WTC11 (cell line): ENCODE results near the gene RGS6. TPM values are rescaled to one million over a fixed set of nuclear protein-coding genes. Genes with fewer than 3 reads are reported as not detected.

Experiments
- ATAC-seq: fragments of 200-7000 bp; cut with Tn5 transposase; 2 replicates; pipeline ENCODE4 v1.10.0; 2021; ENCODE audit warnings: mild to moderate bottlenecking, moderate library complexity
- CTCF ChIA-PET: fragments of 300-600 bp; sonication (Branson Sonifier 250); formaldehyde crosslinking; loops from one replicate; lab custom pipeline; 2021; ENCODE audit warnings: antibody characterized with exemption; lab: Charles Lee
- POLR2A ChIA-PET: fragments of 350-600 bp; sonication (Branson Sonifier 250); formaldehyde crosslinking; loops from one replicate; lab custom pipeline; 2021; ENCODE audit warnings: antibody characterized with exemption; lab: Charles Lee
- DNase-seq: peaks from one replicate; pipeline ENCODE4 v3.0.0; 2021; ENCODE audit warnings: low spot score
- H3K27ac Mint-ChIP-seq: 2 replicates; pipeline ENCODE4 v1.8.0; 2021; ENCODE audit warnings: mixed read lengths
- H3K27me3 Mint-ChIP-seq: 2 replicates; pipeline ENCODE4 v1.8.0; 2021; ENCODE audit warnings: low read depth, mild to moderate bottlenecking, moderate library complexity, mixed read lengths
- H3K36me3 Mint-ChIP-seq: 2 replicates; pipeline ENCODE4 v1.8.0; 2021; ENCODE audit warnings: mixed read lengths
- H3K4me1 Mint-ChIP-seq: 2 replicates; pipeline ENCODE4 v1.8.0; 2022; ENCODE audit warnings: mixed read lengths
- H3K4me3 Mint-ChIP-seq: 2 replicates; pipeline ENCODE4 v1.8.0; 2021; ENCODE audit warnings: mild to moderate bottlenecking, moderate library complexity, mixed read lengths
- H3K9me3 Mint-ChIP-seq: 2 replicates; pipeline ENCODE4 v1.8.0; 2021; ENCODE audit warnings: mixed read lengths
- ERG ChIP-seq: fragments of 250-450 bp; sonication (Bioruptor Pico); IDR thresholded peaks from 2 replicates; pipeline ENCODE4 v1.8.0; 2021; ENCODE audit warnings: mild to moderate bottlenecking
- ESRRA ChIP-seq: sonication (generic); formaldehyde crosslinking; IDR thresholded peaks from 2 replicates; pipeline ENCODE4 v1.8.1; 2022; ENCODE audit warnings: mild to moderate bottlenecking, missing genetic modification reagents, borderline replicate concordance
- ETV6 ChIP-seq: sonication (generic); formaldehyde crosslinking; IDR thresholded peaks from 2 replicates; pipeline ENCODE4 v1.8.1; 2022; ENCODE audit warnings: mild to moderate bottlenecking, missing genetic modification reagents
- FOXJ3 ChIP-seq: sonication (generic); formaldehyde crosslinking; IDR thresholded peaks from 2 replicates; pipeline ENCODE4 v1.9.0; 2021; ENCODE audit warnings: missing genetic modification reagents, mild to moderate bottlenecking, borderline replicate concordance
- FOXP1 ChIP-seq: sonication (generic); formaldehyde crosslinking; IDR thresholded peaks from 2 replicates; pipeline ENCODE4 v1.8.0; 2022; ENCODE audit warnings: missing genetic modification reagents, mild to moderate bottlenecking, moderate library complexity, borderline replicate concordance
- GTF2I ChIP-seq: fragments of 250-450 bp; sonication (Bioruptor Pico); conservative IDR thresholded peaks from 2 replicates; pipeline ENCODE4 v1.4.0; 2021; ENCODE audit warnings: mild to moderate bottlenecking
- HMGXB4 ChIP-seq: sonication (generic); formaldehyde crosslinking; IDR thresholded peaks from 2 replicates; pipeline ENCODE4 v1.8.1; 2023; ENCODE audit warnings: mild to moderate bottlenecking, moderate library complexity, missing genetic modification reagents
- JUN ChIP-seq: sonication (generic); formaldehyde crosslinking; IDR thresholded peaks from 2 replicates; pipeline ENCODE4 v1.8.0; 2023; ENCODE audit warnings: mild to moderate bottlenecking, missing genetic modification reagents
- NFATC4 ChIP-seq: fragments of 250-450 bp; sonication (Bioruptor Pico); IDR thresholded peaks from 2 replicates; pipeline ENCODE4 v1.9.0; 2021; ENCODE audit warnings: mild to moderate bottlenecking
- NR1H2 ChIP-seq: sonication (generic); formaldehyde crosslinking; IDR thresholded peaks from 2 replicates; pipeline ENCODE4 v1.9.0; 2021; ENCODE audit warnings: mild to moderate bottlenecking, moderate library complexity, missing genetic modification reagents
- PREB ChIP-seq: sonication (generic); formaldehyde crosslinking; IDR thresholded peaks from 2 replicates; pipeline ENCODE4 v1.8.1; 2022; ENCODE audit warnings: mild to moderate bottlenecking, missing genetic modification reagents, moderate library complexity, borderline replicate concordance
- TEAD4 ChIP-seq: sonication (generic); formaldehyde crosslinking; IDR thresholded peaks from 2 replicates; pipeline ENCODE4 v1.8.0; 2022; ENCODE audit warnings: mild to moderate bottlenecking, missing genetic modification reagents
- TP53 ChIP-seq: sonication (generic); formaldehyde crosslinking; IDR thresholded peaks from 2 replicates; pipeline ENCODE4 v1.8.1; 2023; ENCODE audit warnings: mild to moderate bottlenecking, missing genetic modification reagents
- USF2 ChIP-seq: sonication (generic); formaldehyde crosslinking; IDR thresholded peaks from 2 replicates; pipeline ENCODE4 v1.8.1; 2023; ENCODE audit warnings: mild to moderate bottlenecking, missing genetic modification reagents, moderate library complexity
- ZNF121 ChIP-seq: sonication (generic); formaldehyde crosslinking; IDR thresholded peaks from 2 replicates; pipeline ENCODE4 v1.8.0; 2023; ENCODE audit warnings: missing genetic modification reagents
- ZNF138 ChIP-seq: sonication (generic); formaldehyde crosslinking; conservative IDR thresholded peaks from 2 replicates; pipeline ENCODE4 v1.8.1; 2022; ENCODE audit warnings: mild to moderate bottlenecking, moderate library complexity, missing genetic modification reagents
- ZNF232 ChIP-seq: sonication (generic); formaldehyde crosslinking; IDR thresholded peaks from 2 replicates; pipeline ENCODE4 v1.8.0; 2022; ENCODE audit warnings: mild to moderate bottlenecking, missing genetic modification reagents
- ZNF263 ChIP-seq: sonication (generic); formaldehyde crosslinking; IDR thresholded peaks from 2 replicates; pipeline ENCODE4 v1.8.1; 2022; ENCODE audit warnings: low read depth, mild to moderate bottlenecking, moderate library complexity, missing genetic modification reagents
- ZNF512 ChIP-seq: sonication (generic); formaldehyde crosslinking; IDR thresholded peaks from 2 replicates; pipeline ENCODE4 v1.8.1; 2022; ENCODE audit warnings: missing genetic modification reagents, borderline replicate concordance
- ZSCAN18 ChIP-seq: fragments of 250-450 bp; sonication (Bioruptor Pico); IDR thresholded peaks from 2 replicates; pipeline ENCODE4 v2.1.2; 2022; ENCODE audit warnings: mild to moderate bottlenecking, moderate library complexity
- total RNA-seq: library from RNA; stranded (reverse); gene quantifications from 3 replicates; pipeline ENCODE4 v1.2.3, GENCODE V29; 2021
- TF ChIP-seq, protein P1 (sequence below): fragments of 250-450 bp; sonication (Bioruptor Pico); IDR thresholded peaks from 2 replicates; pipeline ENCODE4 v1.9.0; 2021; ENCODE audit warnings: mild to moderate bottlenecking
- TF ChIP-seq, protein P2 (sequence below): sonication (generic); formaldehyde crosslinking; IDR thresholded peaks from 2 replicates; pipeline ENCODE4 v1.8.0; 2023; ENCODE audit warnings: mild to moderate bottlenecking, missing genetic modification reagents

The RGS6 gene
- total RNA-seq, 1 experiment from 2014 or later = 1.0 TPM

- Mint-ChIP-seq H3K27ac (no peak overlapping the region), H3K4me1 (no peaks in the 10 kb centered on the region), H3K4me3 (no peak overlapping the region), H3K27me3 (no peaks in the 10 kb centered on the region; the same call in 1 of the 2 replicates), H3K9me3 (peaks cover 15% of the 10 kb centered on the region), H3K36me3 (no peaks in the 10 kb centered on the region)
- DNase-seq = no peak
- TF ChIP-seq ZNF138 (CRISPR knock-in tag) = no peak
- no peak for TF ChIP-seq ZSCAN18 (CRISPR knock-in tag)
- TF ChIP-seq, protein P1, sequence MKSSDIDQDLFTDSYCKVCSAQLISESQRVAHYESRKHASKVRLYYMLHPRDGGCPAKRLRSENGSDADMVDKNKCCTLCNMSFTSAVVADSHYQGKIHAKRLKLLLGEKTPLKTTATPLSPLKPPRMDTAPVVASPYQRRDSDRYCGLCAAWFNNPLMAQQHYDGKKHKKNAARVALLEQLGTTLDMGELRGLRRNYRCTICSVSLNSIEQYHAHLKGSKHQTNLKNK (CRISPR knock-in tag) = no peak
- no peak for TF ChIP-seq ZNF232 (CRISPR knock-in tag)
- TF ChIP-seq FOXP1 = no peak
- no peak for TF ChIP-seq ZNF512 (CRISPR knock-in tag)
- TF ChIP-seq TP53 = no peak
- no peak for ATAC-seq
- CTCF ChIA-PET = no interaction called here
- POLR2A ChIA-PET = no interaction called here
These were observed 179.7 kb downstream of the RGS6 start for GRCh38 chr14:72111911-72112310.

DNA sequence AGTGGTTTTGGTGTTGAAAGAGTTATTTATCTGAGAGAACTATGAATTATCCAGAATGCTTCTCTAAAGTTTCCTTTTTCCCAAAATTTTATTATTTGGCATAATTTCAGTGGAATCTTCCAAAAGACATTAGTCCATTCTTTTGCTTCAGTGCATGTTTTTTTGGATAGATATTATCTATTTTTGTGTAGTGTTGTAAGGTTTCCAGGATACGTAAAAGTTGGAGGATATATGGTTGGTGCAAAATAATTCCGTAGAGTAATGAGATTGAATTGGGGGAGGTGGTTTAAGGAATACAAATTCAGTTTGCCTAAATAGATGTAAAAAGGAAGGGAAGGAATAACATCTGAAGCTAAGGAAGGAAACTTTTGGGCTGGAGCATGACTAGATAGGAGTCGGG lies 186.6 kb downstream of the RGS6 start:
- ChIA-PET CTCF (no interaction called here), POLR2A (no interaction called here)
- Mint-ChIP-seq H3K4me1 (no peaks in the 10 kb centered on the region), H3K4me3 (no peak overlapping the region), H3K36me3 (no peaks in the 10 kb centered on the region), H3K27me3 (no peaks in the 10 kb centered on the region; the same call in 1 of the 2 replicates), H3K27ac (no peak overlapping the region), H3K9me3 (no peaks in the 10 kb centered on the region)
- DNase-seq (no peak), ATAC-seq (no peak)
- TF ChIP-seq HMGXB4 (CRISPR knock-in tag) (no peak), NFATC4 (CRISPR knock-in tag) (no peak), PREB (no peak), TEAD4 (CRISPR knock-in tag) (no peak), ETV6 (no peak), USF2 (no peak), ZNF138 (CRISPR knock-in tag) (no peak), JUN (no peak), NR1H2 (CRISPR knock-in tag) (no peak), FOXJ3 (CRISPR knock-in tag) (no peak), ZNF121 (CRISPR knock-in tag) (no peak), ZNF263 (no peak), ESRRA (no peak), ERG (no peak), GTF2I (CRISPR knock-in tag) (no peak)
- TF ChIP-seq, protein P2, sequence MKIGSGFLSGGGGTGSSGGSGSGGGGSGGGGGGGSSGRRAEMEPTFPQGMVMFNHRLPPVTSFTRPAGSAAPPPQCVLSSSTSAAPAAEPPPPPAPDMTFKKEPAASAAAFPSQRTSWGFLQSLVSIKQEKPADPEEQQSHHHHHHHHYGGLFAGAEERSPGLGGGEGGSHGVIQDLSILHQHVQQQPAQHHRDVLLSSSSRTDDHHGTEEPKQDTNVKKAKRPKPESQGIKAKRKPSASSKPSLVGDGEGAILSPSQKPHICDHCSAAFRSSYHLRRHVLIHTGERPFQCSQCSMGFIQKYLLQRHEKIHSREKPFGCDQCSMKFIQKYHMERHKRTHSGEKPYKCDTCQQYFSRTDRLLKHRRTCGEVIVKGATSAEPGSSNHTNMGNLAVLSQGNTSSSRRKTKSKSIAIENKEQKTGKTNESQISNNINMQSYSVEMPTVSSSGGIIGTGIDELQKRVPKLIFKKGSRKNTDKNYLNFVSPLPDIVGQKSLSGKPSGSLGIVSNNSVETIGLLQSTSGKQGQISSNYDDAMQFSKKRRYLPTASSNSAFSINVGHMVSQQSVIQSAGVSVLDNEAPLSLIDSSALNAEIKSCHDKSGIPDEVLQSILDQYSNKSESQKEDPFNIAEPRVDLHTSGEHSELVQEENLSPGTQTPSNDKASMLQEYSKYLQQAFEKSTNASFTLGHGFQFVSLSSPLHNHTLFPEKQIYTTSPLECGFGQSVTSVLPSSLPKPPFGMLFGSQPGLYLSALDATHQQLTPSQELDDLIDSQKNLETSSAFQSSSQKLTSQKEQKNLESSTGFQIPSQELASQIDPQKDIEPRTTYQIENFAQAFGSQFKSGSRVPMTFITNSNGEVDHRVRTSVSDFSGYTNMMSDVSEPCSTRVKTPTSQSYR (CRISPR knock-in tag) = no peak
